GM12874 (cell line): Measurements from ENCODE around the gene MSRB3.

Experiments
- CTCF ChIP-seq: IDR thresholded peaks from 2 replicates; pipeline ENCODE4 v1.5.1; 2011; ENCODE audit warnings: low read depth, mild to moderate bottlenecking, control low read depth, low read length, moderate library complexity; ENCODE audit not compliant: insufficient read depth

Gene MSRB3

GRCh38 chr12:65465766-65466547, 187.5 kb downstream of the MSRB3 start:
- no peak for TF ChIP-seq CTCF

- no peak for TF ChIP-seq CTCF
These were observed 188.4 kb downstream of the MSRB3 start for GRCh38 chr12:65466911-65467310.

GRCh38 chr12:65470256-65470655, 191.8 kb downstream of the MSRB3 start:
- no peak for TF ChIP-seq CTCF

- no peak for TF ChIP-seq CTCF
These were observed 193.6 kb downstream of the MSRB3 start for GRCh38 chr12:65472079-65472478.

- TF ChIP-seq CTCF: no peak
These were observed 196.3 kb downstream of the MSRB3 start for GRCh38 chr12:65474831-65475230.

GRCh38 chr12:65477721-65478120, 199.2 kb downstream of the MSRB3 start:
- TF ChIP-seq CTCF: no peak

GRCh38 chr12:65488197-65488596, 209.7 kb downstream of the MSRB3 start:
- TF ChIP-seq CTCF: no peak
